ENCODE results near the gene CREBRF.
"Not testable (repeated sequence)": the region's sequence is repeated elsewhere in the genome, so short reads cannot be mapped to it uniquely, and the experiment has no call there.

CREBRF gene

DNA sequence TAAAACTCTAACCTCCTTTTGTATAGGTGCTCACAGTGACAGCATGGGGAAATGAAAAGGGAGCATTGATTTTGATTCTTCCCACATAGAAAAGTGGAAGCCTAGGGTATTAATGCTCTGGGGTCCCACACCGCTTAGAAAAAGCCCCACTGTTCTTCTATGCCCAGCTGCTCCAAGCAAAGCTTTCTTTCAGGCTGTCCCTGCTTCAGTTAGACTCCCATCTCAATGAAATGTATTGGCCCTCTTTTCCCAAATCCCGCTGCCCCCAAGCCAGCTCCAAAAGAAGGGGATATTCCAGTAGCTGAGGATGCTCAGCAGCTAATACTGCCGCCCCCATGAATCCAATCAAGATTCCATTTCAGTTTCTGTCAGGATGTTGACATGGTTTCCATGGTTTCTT, 17.0 kb upstream of the CREBRF start:
- DNase-seq, result no peak

DNA sequence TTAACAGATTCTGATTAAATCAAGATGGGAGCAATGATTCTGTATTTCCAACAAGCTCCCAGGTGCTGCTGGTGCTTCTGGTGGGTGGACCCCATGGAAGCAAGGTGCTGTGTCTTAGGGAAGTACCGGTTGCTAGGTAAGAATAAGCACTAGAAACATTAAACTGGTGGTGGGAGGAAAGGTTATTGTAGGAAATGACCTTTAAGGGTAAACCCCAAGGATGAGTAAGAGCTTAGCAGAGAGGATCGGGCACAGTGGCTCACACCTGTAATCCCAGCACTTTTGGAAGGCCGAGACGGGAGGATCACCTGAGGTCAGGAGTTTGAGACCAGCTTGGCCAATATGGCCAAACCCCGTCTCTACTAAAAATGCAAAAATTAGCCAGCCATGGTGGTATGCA, 16.2 kb upstream of the CREBRF start:
- DNase-seq, result no peak

DNA sequence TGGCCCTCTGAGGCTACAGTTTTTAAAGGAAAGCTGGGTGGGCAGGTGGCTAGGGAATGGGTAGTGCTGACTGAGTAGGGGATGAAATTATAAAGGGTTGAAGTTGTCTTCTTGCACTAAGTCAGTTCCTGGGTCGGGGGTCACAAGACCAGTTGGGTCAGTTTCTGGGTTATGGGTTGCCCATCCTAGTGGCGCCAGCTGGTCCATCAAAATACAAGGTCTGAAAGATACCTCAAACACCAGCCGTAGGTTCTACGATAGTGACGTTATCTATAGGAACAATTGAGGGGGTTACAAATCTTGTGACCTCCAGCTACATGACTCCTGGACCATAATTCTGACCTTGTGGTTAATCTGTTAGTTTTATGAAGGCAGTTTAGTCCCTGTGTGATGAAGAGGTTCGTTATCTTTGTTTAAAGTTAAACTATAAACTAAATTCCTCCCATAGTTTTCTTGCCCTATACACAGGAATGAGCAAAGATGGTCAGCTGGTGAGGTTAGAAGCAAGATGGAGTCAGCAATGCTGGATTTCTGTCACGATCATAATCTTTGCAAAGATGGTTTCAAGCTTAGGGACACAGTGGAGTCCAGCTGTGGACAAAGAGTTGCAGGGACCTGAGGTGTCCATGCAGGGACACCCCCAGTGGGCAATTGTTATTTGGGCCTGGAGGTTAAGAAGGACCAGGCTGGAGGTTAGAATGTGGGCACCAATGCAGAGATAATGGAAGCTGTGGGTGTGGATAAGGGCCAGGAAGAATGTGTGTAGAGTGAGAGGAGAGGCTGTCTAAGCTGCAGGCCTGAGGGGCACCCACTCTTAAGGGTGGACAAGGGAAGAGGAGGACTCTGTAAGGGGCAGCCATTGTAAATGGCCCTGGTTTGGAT, 14.0 kb upstream of the CREBRF start:
- no peak for DNase-seq

DNA sequence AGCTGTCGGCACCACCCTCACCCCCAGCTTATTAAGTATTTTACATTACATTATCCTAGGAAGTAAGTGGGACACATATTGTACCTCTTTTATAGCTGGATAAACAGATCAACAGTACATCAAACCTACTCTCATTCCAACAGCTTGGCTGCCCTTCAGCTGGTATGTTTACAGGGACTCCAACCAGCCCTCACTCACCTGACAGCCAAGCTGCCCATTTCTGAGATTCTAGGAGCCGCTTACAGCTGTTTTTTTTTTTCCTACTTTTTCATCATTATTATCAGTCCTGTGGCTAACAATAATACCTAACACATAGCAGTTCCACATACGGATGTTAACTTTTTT, 13.4 kb upstream of the CREBRF start:
- no peak for DNase-seq

DNA sequence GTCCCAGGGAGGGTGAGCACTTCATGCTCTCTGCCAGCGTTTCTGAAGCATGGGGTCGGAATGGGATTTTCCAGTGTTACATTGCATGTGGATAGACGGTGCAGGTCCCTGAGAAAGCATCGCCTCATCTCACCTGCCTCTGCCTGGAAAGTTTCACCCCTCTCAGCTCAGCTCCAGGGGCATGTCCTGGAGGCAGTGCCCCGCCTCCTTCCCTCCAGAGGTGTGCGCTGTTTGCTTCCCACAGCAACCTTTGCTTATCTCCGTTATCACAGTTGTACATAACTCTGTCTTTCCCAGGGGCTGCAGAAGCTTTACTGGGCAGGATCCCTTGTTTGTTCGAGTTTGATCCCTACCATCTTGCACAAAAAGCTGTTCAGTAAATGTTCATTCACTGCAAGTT, 10.7 kb upstream of the CREBRF start:
- no peak for DNase-seq

DNA sequence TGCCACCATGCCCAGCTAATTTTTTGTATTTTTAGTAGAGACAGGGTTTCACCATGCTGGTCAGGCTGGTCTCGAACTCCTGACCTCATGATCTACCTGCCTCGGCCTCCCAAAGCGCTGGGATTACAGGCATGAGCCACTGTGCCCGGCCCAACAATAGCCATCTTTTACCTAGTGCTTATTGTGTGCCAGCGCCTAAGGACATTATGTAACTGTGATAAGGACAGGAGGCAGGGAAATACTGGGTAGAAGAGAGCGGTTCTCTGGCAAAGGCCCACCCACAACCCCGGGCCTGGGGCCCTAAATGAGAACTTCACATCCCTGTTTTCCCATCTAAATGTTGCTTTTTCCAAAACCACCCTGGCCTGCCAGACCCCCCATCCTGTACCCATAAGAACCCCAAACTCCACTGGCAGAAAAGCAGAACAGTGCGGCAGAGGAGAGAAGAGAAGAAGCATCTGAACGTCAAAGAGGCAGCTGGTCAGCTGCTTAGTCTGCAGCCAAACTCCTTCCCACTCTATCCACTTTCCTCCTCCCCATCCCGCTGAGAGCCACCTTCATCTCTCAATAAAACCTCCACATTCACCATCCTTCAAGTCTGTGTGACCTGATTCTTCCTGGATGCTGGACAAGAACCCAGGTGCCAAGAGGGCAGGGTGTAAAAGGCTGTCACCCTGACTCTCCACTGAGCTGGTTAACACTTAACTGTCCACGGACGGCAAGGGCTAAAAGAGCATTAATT, 8.9 kb upstream of the CREBRF start:
- DNase-seq, result not testable (repeated sequence)

DNA sequence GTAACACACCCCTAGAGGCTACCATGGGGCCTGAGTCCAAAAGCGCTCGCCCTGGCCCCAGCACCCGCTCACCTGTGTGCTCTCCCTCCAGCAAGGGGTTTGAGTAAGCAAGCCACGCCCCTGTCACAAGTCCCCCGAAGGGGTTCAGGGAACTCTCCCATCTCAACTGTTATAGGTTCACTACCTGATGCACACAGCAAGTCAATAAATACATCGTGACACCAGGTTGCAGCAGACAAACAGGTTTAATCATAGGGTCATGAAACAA, 8.4 kb upstream of the CREBRF start:
- DNase-seq, result no peak

DNA sequence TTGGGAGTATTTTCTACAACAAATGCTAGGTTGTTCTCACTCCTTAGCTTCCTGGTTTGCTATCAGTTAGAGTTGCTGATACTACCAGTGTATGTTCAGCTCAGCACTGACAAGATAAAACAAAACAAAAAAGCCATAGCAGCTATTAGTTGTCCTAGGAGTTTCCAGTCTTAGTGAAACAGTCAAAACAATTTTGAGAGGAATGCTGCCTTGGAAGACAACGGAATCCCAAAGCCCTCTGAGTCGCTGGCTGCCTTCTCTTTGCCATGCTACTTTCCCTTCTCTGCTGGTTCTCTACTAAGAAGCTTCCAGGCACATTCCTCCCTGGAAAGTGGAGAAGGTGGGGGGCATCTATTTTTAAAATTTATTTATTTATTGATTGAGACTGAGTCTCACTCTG, 5.4 kb upstream of the CREBRF start:
- peak; percentile 42 for DNase-seq

DNA sequence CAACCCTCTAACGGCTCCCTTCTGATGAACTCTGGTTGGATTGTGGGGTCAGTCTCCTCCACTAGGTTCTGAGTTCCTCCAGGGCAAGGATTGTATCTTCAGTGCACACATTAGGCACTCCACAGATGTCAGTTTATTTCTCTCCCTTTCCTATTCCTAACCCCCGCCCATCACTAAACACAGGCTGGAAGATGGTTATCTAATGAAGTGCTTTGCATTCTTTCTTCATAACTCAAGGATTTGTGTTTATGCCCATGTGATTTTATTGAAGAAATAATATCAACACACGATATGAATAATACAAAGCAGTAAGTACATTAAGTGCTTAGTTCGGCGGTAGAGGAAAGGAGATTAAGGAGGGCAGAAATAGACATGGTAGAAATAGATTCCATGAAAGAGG, 4.4 kb upstream of the CREBRF start:
- peak; percentile 67 for DNase-seq

DNA sequence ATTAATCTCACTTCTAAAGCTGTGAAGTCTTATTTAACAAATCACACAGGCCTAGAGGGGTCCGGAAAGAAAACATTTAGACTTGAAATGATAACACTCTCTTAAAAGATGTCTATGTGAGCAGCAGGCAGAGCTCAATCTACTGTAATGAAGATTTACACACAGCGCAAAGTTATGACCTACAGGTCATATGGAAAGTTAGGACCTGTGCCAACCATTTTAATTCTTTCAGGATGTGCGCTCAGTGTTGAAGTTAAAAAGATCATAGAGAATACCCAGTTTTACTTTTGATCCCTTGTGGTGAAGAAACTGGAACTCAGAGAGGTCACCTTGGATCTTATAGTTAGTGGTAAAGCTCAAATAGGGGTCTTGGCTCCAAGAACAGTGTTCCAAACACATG, 3.1 kb upstream of the CREBRF start:
- peak; percentile 31 for DNase-seq

DNA sequence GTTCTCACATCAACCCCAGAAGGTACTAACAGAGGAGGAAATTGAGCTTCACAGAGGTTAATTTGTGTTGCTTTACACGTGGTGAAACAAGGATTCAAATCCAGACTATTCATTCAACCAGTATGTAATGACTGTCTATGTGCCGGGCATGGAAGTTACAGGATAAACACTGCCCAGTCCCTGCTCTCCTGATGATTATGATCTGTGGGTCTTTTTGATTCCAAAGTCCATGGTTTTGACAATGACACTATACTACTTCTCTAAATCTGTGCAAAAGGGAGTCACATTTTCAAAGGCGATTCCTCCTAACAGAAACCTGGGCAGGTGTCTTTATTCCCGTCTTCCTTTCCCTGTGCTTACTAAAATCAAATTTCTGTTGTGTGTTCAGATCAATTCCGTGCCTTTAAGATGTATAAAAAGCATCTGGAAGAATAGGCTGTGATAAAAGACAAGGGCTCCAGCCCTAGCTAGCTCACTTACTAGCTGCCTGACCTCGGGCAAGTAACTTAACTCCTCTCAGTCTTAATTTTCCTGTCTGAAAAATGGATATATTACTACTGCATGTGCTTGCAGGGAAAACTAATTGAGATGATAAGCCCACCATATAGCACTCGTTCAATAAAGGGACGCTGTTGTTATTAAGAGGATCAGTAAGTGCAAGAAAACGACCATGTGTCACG, 970 bp upstream of the CREBRF start:
- no peak for DNase-seq

DNA sequence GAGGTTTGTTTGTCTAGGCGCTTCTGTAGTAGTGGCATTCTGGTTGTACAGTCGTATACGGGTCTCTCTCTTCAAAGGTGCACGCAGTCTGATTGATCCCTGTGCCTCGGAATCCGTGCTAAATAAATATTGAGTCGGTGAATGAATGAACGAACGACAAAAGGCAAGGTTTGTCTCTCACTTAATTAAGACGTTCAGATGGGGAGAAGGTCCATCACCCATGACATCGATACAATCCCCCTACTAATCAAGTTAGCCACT, 500 bp upstream of the CREBRF start:
- DNase-seq, result no peak

DNA sequence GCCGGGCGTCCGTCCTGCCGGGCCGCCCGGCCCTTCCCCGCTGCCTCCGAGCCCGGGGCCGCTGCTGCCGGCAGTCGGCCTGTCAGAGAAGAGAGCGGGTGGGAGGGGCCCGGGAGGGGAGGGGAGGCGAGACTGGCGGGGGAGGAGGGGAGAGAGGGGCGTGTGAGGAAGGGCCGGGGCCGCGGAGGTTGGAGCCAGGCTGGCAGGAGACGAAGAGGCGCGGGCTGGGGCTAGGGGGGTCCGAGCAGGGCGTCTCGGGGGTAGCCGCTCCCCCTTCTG, 570 bp downstream of the CREBRF start:
- DNase-seq, result no peak

DNA sequence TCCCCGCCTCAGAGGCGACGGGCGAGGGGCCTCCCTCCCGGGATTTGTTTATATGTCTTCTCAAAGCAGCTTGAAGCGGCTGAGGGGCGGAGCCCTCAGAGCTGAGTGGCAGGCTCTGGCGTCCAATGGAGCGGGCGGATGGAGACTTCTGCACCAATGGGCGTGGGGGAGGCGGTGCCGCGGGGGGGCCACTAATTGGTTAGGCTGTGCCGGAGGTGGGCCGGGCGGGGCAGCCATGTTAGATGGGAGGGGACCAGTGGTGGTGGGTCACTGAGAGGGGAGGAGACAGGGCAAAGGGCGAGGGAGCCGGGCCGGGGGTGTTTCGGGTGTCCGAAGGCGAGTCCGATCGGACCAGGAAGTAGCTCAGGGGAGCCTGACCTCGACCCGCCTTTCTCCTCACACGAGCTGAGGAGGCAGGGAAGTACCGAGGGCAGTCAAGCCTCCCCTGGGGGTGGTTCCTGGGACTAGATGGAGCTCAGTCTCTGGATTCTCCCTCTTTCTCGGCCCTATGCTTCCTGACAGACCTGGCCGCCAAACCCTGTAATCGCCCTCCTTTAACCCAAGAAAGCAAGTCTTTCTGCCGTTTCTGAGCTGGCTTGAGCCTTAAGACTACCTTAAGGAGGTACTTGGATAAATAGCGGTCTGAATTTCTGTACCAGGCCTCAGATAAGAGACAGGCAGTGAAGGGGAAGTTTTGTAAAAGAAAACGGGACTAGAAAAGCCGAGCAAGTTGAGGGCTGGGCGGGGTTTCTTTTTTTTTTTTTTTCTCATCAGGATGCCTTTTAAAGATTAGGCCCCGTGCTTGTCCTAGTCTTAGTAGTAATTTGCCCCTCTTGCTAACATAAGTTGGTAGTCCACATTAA, 1.1 kb downstream of the CREBRF start:
- peak; percentile 98 for DNase-seq

DNA sequence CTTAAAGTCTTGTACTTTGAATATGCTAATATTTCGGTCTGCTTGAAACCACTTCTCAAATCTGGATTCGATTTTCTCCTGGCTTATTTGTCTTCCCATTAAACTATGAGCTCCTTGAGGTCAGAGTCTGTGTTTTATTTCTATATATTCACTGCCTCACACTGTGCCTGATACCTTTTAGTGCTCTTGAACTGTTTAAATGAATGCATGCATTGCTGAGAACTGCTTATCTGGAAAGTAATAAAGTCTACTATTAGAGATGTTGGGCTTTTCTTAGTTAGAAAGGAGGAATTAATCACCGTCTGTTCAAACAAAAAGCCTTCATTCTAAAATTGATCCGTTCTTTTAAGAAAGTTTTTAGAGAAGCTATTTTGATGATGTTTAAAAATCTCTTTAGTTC, 6.0 kb downstream of the CREBRF start:
- DNase-seq, result no peak

DNA sequence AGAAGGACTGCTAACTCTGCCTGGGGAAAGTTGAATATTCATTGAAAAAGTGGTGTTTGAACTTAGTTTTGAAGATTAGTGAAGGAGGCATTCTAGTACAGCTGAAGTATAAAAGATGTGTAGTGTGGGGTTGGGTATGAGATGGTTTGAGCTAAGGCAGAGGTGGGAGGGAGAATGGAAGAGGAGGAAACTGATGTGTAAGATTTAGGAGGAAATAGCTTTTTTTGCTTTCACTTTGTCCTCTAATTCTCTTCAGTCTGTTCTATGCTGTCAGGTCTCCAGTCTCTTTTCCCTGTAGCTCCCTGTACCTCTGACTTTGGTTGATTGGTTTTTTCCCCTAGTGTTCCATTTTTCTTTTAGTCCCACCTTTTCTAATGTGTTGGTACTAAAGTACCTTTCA, 9.0 kb downstream of the CREBRF start:
- no peak for DNase-seq

DNA sequence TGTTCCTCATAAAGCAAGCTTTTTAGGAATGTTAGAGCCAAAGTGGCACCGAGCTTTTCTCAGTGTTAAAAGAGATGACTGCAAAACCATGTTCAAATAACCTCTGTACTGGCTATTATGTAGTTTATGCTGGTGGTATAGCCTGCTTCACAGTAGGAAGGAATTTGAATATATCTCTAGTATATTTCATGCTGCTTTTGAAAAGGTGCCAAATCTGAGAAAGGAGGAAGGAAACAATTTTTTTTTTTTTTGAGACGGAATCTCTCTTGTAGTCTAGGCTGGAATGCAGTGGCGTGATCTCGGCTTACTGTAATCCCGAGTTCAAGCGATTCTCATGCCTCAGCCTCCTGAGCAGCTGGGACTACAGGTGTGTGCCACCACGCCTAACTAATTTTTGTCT, 13.5 kb downstream of the CREBRF start:
- DNase-seq, result no peak

DNA sequence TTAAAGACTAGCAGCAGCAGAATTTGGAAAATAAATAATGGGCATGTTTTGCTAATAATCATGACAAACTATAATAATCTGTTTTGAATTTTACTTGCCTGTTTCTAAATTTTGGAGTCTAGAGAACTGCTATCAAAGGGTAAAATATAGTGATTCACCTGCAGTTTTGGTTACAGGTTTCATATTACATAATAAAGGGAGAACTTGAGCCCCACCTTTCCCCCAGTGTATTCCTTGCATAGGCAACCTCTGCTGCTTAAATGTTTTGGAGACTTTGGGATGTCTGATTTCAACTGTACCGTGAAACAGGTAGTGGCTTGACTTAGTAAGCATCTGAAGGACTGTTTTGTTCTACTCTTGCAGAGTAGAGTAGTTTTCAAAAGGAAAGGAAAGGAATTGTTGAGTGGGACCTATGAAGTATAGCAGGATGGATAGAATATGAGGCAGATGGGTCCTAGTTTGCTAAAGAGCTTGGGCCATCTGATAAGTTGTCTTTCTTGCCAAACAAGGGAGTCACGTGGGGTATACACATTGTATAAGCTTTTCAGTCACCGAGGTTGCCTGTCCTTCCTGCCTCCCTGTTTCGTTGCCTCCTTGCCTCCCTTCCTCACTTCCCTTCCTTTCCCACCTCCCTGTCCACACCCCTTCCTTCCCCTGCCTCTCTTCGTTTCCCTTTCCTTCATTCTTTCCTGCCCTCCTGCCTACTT, 19.1 kb downstream of the CREBRF start:
- DNase-seq, result no peak

DNA sequence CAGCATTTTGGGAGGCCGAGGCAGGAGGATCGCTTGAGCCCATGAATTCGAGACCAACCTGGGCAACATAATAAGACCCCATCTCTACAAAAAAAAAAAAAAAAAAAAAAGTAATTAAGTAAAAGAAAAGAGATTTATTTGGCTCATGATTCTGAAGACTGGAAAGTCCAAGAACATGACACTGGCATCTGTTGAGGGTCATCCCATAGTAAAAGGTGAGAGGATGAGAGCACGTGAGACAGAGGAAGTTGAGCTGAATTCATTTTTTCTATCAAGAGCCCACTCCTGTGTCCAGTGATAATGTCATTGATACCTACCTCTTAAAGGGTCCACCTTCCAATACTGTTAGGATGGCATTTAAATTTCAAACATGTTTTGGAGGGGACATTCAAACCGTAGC, 19.8 kb downstream of the CREBRF start:
- no peak for DNase-seq

DNA sequence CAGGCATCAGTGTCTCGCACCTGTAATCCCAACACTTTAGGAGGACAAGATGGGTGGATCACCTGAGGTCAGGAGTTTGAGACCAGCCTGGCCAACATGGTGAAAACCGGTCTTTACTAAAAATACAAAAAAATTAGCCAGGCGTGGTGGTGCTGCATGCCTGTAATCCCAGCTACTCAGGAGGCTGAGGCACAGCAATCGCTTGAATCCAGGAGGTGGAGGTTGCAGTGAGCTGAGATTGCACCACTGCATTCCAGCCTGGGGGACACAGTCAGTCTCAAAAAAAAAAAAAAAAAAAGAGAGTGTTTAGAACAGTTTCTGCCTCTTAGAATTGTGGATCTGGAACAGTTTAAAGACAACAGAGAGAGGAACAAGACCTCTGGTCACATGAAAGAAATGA, 20.3 kb downstream of the CREBRF start:
- not testable (repeated sequence) for DNase-seq

DNA sequence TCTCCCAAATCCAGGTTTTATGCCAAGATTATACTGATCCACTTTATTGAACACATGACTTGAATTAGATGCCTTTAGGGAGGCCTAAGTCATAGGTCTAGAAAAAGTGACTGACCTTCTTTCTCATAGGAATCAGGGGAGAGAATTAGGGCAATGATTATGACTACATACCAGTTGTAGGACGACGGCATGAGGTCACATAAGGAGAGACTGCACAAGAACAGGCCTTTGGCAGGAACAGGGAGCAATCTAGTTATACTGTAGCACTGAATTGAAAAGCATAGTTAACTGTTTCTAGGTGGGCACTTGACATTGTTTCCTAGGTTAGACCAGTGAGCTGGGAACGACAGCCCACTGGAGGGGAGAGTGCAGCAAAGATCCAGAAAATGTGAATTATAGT, 22.7 kb downstream of the CREBRF start:
- no peak for DNase-seq

DNA sequence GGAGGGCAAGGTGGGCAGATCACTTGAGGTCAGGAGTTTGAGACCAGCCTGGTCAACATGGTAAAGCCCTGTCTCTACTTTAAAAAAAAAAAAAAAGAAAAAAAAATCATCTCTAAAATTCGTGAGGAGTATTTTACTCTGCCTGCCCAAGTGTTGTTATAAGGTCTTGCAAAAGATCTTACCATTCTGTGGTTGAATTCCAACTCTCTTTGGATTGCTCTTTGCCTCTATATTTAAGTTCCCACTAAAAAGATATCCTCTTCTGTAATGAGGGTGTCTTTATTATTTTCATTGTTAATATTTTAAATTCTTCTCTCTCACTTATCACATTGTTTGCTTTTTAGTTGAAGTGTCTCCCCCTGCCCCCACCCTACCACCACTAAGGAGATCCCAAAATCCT, 33.4 kb downstream of the CREBRF start:
- peak; percentile 22 for DNase-seq

DNA sequence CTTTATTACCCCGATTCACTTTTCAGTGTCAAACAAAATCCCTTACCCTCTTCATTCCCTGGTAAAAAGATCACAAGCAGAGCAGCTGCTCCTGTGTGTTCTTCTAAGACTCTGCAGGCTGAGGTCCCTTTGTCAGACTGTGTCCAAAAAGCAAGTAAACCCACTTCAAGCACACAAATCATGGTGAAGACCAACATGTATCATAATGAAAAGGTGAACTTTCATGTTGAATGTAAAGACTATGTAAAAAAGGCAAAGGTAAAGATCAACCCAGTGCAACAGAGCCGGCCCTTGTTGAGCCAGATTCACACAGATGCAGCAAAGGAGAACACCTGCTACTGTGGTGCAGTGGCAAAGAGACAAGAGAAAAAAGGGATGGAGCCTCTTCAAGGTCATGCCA, 34.5 kb downstream of the CREBRF start:
- DNase-seq, result no peak

Data from fibroblast of skin of right biceps (primary cell).